Gastrocnemius medialis (tissue), 4 donors: ENCODE results near the gene NUP107.

ENCODE experiments used
- POLR2A ChIP-seq, 2 donors: fragments of 450-650 bp; IDR thresholded peaks; one replicate each; pipeline ENCODE4 v1.6.1; 2017; ENCODE audit warnings: antibody characterized with exemption in 2 of 2, mild to moderate bottlenecking in 2 of 2, moderate library complexity in 2 of 2
- TF ChIP-seq, protein P1 (sequence below), 5 experiments: fragments of 450-650 bp in 3 of 5; fragments of 200-600 bp in 2 of 5; sonication (generic) in 2 of 5; IDR thresholded peaks in 4 of 5; conservative IDR thresholded peaks in 1 of 5; 1 replicate in 4 of 5; 2 replicates in 1 of 5; pipeline ENCODE4 v1.5.1; 2016 to 2019; ENCODE audit warnings: antibody characterized with exemption in 5 of 5, mild to moderate bottlenecking in 3 of 5, moderate library complexity in 3 of 5

DNA sequence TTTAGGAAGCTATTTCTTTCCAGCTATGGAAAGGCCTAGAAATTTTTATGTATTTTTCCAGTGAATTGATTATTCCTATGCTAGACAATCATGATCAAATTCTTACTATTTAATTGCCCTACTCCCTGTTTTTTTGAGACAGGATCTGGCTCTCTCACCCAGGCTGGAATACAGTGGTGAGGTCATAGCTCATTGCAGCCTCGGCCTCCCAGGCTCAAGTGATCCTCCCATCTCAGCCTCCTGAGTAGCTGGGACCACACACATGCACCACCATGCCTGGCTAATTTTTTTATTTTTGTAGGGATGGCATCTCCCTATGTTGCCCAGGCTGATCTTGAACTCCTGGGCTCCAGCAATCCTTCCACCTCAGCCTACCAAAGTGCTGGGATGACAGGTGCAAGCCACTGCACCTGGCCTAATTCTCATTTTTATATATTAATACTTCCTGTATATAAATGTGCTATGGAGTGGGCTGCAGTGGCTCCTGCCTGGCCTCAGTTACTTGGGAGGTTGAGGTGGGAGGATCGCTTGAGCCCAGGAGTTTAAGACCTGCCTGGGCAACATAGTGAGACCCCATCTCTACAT, 105.2 kb downstream of the NUP107 start:
- TF ChIP-seq, protein P1, sequence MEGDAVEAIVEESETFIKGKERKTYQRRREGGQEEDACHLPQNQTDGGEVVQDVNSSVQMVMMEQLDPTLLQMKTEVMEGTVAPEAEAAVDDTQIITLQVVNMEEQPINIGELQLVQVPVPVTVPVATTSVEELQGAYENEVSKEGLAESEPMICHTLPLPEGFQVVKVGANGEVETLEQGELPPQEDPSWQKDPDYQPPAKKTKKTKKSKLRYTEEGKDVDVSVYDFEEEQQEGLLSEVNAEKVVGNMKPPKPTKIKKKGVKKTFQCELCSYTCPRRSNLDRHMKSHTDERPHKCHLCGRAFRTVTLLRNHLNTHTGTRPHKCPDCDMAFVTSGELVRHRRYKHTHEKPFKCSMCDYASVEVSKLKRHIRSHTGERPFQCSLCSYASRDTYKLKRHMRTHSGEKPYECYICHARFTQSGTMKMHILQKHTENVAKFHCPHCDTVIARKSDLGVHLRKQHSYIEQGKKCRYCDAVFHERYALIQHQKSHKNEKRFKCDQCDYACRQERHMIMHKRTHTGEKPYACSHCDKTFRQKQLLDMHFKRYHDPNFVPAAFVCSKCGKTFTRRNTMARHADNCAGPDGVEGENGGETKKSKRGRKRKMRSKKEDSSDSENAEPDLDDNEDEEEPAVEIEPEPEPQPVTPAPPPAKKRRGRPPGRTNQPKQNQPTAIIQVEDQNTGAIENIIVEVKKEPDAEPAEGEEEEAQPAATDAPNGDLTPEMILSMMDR (IDR thresholded peaks at IDR 0.05 in 4 of 5, conservative IDR thresholded peaks at IDR 0.05 in 1 of 5), result no peak
- no peak for TF ChIP-seq POLR2A (IDR thresholded peaks at IDR 0.05)
